C4-2B (cell line): Measurements from ENCODE around the gene FAM76A.

Experiments
- CTCF ChIP-seq: fragments of 450-650 bp; conservative IDR thresholded peaks from 2 replicates; pipeline ENCODE4 v1.5.1; 2017; ENCODE audit warnings: mild to moderate bottlenecking
- ZFX ChIP-seq: fragments of 450-650 bp; IDR thresholded peaks from 2 replicates; pipeline ENCODE4 v1.6.1; 2017

DNA sequence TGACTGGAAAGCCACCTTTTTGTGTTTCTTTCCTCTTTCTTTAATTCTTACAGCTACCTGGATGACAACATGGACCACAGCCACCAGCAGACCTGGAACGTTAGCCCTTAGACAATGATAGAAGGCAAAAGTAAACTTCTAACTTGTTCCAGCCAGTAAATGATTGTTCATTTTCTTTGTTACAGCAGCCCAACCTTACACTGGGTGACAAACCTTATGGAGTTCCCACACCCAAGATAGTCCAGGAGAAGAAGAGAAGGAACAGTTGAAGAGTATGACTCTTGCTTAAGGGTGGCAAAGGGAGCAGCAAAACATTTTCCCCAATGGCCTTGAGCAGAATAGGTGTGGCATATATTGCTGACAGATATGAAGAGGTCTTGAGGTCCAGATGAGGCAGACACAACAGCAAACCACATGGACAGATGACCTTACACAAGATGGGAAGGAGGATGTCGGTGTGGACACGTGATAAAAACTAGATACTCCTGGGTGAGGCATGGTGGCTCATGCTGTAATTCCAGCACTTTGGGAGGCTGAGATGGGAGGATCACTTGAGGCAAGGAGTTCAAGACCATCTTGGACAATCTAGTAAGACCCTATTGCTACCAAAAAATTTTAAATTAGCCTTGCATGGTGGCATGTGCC lies 11.8 kb upstream of the FAM76A start:
- TF ChIP-seq CTCF (no peak), ZFX (no peak)
